ENCODE data around the gene MYBBP1A. TPM values are rescaled to one million over a fixed set of nuclear protein-coding genes. Genes with fewer than 3 reads are reported as not detected.
A peak's percentile ranks its signal among the peaks of the same experiment; 100 is the strongest.

Gene MYBBP1A
- total and polyA plus RNA-seq, 2 of the 13 experiments (the other 11 are each of a cell fraction or from before 2014, with no cell fraction given) = 18.6 to 54.8 TPM

- peaks cover 65% of the 10 kb centered on the region for H3K4me1 ChIP-seq (ENCODE audit: insufficient read depth, low read length)
- H3K9ac ChIP-seq (ENCODE audit: insufficient read depth, low read depth, low read length) = peak overlapping the region; percentile 67
- peak overlapping the region; percentile 47 to 67 (median 56) for H3K4me3 ChIP-seq (replicated peaks in 1 of 3; ENCODE audit: insufficient read depth in 1 of 3, low read depth in 2 of 3, low read length in 3 of 3)
- peaks cover 2 to 11% of the 10 kb centered on the region in 2 experiments; a peak in 3 of 5 replicates for H3K27me3 ChIP-seq (ENCODE audit: control insufficient read depth in 1 of 2, insufficient read depth in 2 of 2, low read length in 2 of 2)
- DNase-seq (ENCODE audit: low spot score) (peak; percentile 52), ATAC-seq (peak; percentile 81), FAIRE-seq (no peak)
- BruUV-seq (replicated peaks) = TSS peak; percentile 65
- POLR2A ChIA-PET = interaction anchor here (0.7 to 3.2 kb wide), 7 partner anchors 9 to 390 kb away, joined by 3 to 21 read pairs (median 4); partner anchors contain the start of genes ARRB2, GGT6, MYBBP1A and SPAG7
- H3K9me3 ChIP-seq (ENCODE audit: low read length) = no peaks in the 10 kb centered on the region
- H2AFZ ChIP-seq (ENCODE audit: low read length) = peak overlapping the region; percentile 68
- H3K4me2 ChIP-seq (ENCODE audit: low read depth, low read length) = peak overlapping the region; percentile 80
- CTCF ChIA-PET (ENCODE audit: low intra/inter-chr PET ratio, low total read pairs) = no interaction called here
- peak overlapping the region; percentile 33 for H3K27ac ChIP-seq (ENCODE audit: extremely low read length, insufficient read depth, low read length)
- intact Hi-C loops (cut with micrococcal nuclease; ENCODE audit: unreplicated experiment) (no loop called here), in situ Hi-C loops (cut with HindIII; ENCODE audit: extremely low pct_ligation_motif_present, low pct_unique_long_range_greater_than_20kb) (no loop called here)
- WGBS (ENCODE audit: low lambda C conversion rate) = 0% methylated on average over 1 of the region's 18 CpGs
- no peaks in the 10 kb centered on the region for H4K20me1 ChIP-seq (ENCODE audit: insufficient read depth, low read length)
- H3K36me3 ChIP-seq (replicated peaks in 1 of 2; ENCODE audit: control insufficient read depth in 1 of 2, insufficient read depth in 2 of 2, low read length in 2 of 2) = no peaks in the 10 kb centered on the region
- H3K79me2 ChIP-seq (ENCODE audit: insufficient read depth, low read length) = no peaks in the 10 kb centered on the region
- 0 out of 2 replicates have a peak, but pooled peaks have one; percentile 55 for TF ChIP-seq KDM5B (CRISPR knock-in tag; IDR thresholded peaks at IDR 0.05; ENCODE audit: borderline replicate concordance)
- 0 out of 2 replicates have a peak, but pooled peaks have one; percentile 38 for TF ChIP-seq SNAI1 (CRISPR knock-in tag; IDR thresholded peaks at IDR 0.05; ENCODE audit: borderline replicate concordance)
- TF ChIP-seq ZNF281 (CRISPR knock-in tag; IDR thresholded peaks at IDR 0.05; ENCODE audit: borderline replicate concordance) = peak; percentile 37; the same call in 1 of the 2 replicates
- 0 out of 2 replicates have a peak, but pooled peaks have one; percentile 34 for TF ChIP-seq ZFP91 (CRISPR knock-in tag; IDR thresholded peaks at IDR 0.05; ENCODE audit: borderline replicate concordance)
- no peak for TF ChIP-seq GRHL1 (CRISPR knock-in tag; conservative IDR thresholded peaks at IDR 0.05)
- no peak for TF ChIP-seq IRF2 (CRISPR knock-in tag; IDR thresholded peaks at IDR 0.05)
- TF ChIP-seq HNF4A (CRISPR knock-in tag; IDR thresholded peaks at IDR 0.05) = peak; percentile 18; the same call in 1 of the 2 replicates
- peak; percentile 14; the same call in 1 of the 2 replicates for TF ChIP-seq THRA (CRISPR knock-in tag; IDR thresholded peaks at IDR 0.05; ENCODE audit: borderline replicate concordance)
- peak; percentile 62 for TF ChIP-seq PATZ1 (CRISPR knock-in tag; IDR thresholded peaks at IDR 0.05)
- no peak for TF ChIP-seq MYC (CRISPR knock-in tag; IDR thresholded peaks at IDR 0.05; ENCODE audit: borderline replicate concordance)
- TF ChIP-seq ZNF292 (CRISPR knock-in tag; IDR thresholded peaks at IDR 0.05; ENCODE audit: borderline replicate concordance, low read depth) = peak; percentile 53; the same call in 1 of the 2 replicates
- TF ChIP-seq SAP130 (CRISPR knock-in tag; IDR thresholded peaks at IDR 0.05; ENCODE audit: low read depth) = peak; percentile 39; the same call in 1 of the 2 replicates
These were observed 21.6 kb upstream of the MYBBP1A start for GRCh38 chr17:4576729-4577322.
